22Rv1 (cell line): Measurements from ENCODE around the gene ATP8B3.

Source experiments
- ZFX ChIP-seq: fragments of 450-650 bp; IDR thresholded peaks from 2 replicates; pipeline ENCODE4 v1.6.1; 2017; ENCODE audit warnings: antibody characterized with exemption, borderline replicate concordance
- TF ChIP-seq, protein P1 (sequence below): fragments of 450-650 bp; IDR thresholded peaks from 2 replicates; pipeline ENCODE4 v1.5.1; 2017; ENCODE audit warnings: mild to moderate bottlenecking

DNA sequence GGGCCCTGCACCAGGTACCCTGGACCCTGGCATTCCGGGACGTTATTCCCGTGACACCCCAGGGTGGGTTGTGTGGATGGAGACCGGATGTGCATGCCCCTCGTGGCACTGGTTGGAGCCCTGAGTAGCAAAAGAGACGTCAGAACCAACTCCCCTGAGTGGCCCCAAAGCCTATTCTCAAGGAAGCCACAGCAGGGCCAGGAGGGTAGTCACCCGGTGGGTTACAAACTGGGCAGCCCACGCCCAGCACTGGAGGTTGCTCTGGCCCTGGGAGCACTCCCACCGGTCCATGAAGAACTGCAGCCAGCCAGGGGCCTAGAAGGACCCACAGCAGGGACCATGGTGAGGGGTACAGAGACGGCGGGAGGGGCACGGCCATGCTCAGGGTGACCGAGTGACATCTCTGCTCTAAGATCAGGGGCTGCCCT, 43.8 kb upstream of the ATP8B3 start:
- TF ChIP-seq, protein P1, sequence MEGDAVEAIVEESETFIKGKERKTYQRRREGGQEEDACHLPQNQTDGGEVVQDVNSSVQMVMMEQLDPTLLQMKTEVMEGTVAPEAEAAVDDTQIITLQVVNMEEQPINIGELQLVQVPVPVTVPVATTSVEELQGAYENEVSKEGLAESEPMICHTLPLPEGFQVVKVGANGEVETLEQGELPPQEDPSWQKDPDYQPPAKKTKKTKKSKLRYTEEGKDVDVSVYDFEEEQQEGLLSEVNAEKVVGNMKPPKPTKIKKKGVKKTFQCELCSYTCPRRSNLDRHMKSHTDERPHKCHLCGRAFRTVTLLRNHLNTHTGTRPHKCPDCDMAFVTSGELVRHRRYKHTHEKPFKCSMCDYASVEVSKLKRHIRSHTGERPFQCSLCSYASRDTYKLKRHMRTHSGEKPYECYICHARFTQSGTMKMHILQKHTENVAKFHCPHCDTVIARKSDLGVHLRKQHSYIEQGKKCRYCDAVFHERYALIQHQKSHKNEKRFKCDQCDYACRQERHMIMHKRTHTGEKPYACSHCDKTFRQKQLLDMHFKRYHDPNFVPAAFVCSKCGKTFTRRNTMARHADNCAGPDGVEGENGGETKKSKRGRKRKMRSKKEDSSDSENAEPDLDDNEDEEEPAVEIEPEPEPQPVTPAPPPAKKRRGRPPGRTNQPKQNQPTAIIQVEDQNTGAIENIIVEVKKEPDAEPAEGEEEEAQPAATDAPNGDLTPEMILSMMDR: no peak
- TF ChIP-seq ZFX: no peak
